SK-N-SH (cell line): ENCODE data around the gene DIRAS1. TPM values are rescaled to one million over a fixed set of nuclear protein-coding genes. Genes with fewer than 3 reads are reported as not detected.

Experiments used
- FOSL2 ChIP-seq: IDR thresholded peaks from 2 replicates; pipeline ENCODE4 v1.4.0; 2012; ENCODE audit warnings: low read depth, mild to moderate bottlenecking, moderate library complexity, borderline replicate concordance
- POLR2AphosphoS5 ChIP-seq: IDR thresholded peaks from 2 replicates; pipeline ENCODE4 v1.6.1; 2012; ENCODE audit warnings: low read depth, low read length
- RFX5 ChIP-seq: IDR thresholded peaks from 2 replicates; pipeline ENCODE4 v1.6.1; 2012; ENCODE audit warnings: mild to moderate bottlenecking, improper control_type of control experiment, low read length
- polyA plus RNA-seq, 3 experiments: library from polyadenylated mRNA; depleted of rRNA; stranded (reverse); fragments of >200 nt; gene quantifications; 2 replicates each; pipeline ENCODE4 v1.2.3, GENCODE V29; 2012
- TF ChIP-seq, protein P1 (sequence below): fragments of 200-600 bp; sonication (generic); IDR thresholded peaks from 2 replicates; pipeline ENCODE4 v1.6.1; 2017; ENCODE audit warnings: antibody characterized with exemption, mild to moderate bottlenecking, moderate library complexity

DIRAS1 gene
- polyA plus RNA-seq, 1 of the 3 experiments (the other 2 are of a cell fraction): 9.0 TPM

GRCh38 chr19:2665103-2665502 is 56.1 kb downstream of the DIRAS1 start (continued):
- TF ChIP-seq, protein P1, sequence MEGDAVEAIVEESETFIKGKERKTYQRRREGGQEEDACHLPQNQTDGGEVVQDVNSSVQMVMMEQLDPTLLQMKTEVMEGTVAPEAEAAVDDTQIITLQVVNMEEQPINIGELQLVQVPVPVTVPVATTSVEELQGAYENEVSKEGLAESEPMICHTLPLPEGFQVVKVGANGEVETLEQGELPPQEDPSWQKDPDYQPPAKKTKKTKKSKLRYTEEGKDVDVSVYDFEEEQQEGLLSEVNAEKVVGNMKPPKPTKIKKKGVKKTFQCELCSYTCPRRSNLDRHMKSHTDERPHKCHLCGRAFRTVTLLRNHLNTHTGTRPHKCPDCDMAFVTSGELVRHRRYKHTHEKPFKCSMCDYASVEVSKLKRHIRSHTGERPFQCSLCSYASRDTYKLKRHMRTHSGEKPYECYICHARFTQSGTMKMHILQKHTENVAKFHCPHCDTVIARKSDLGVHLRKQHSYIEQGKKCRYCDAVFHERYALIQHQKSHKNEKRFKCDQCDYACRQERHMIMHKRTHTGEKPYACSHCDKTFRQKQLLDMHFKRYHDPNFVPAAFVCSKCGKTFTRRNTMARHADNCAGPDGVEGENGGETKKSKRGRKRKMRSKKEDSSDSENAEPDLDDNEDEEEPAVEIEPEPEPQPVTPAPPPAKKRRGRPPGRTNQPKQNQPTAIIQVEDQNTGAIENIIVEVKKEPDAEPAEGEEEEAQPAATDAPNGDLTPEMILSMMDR: no peak
- TF ChIP-seq FOSL2 (no peak), RFX5 (no peak), POLR2AphosphoS5 (no peak)
- TF ChIP-seq, all 33 proteins: peak for 0

Other genes with a start within 250 kb of the DIRAS1 start
- 54.0 and 67.6 TPM in 2 replicates for gene GADD45B, start 245.2 kb downstream of the DIRAS1 start, polyA plus RNA-seq (2012; rRNA removed)
- 1.6 and 2.2 TPM in 2 replicates for gene GNG7, start 18.7 kb downstream of the DIRAS1 start, polyA plus RNA-seq (2012; rRNA removed)
- 42.2 and 45.2 TPM in 2 replicates for gene SLC39A3, start 18.6 kb upstream of the DIRAS1 start, polyA plus RNA-seq (2012; rRNA removed)
- gene SGTA, start 61.9 kb upstream of the DIRAS1 start, polyA plus RNA-seq (2012; rRNA removed): 60.4 and 78.4 TPM in 2 replicates
- gene THOP1, start 64.1 kb upstream of the DIRAS1 start, polyA plus RNA-seq (2012; rRNA removed): 124 and 138 TPM in 2 replicates
- gene ZNF554, start 98.5 kb upstream of the DIRAS1 start, polyA plus RNA-seq (2012; rRNA removed): 1.7 and 2.1 TPM in 2 replicates
- 1.4 and 2.2 TPM in 2 replicates for gene ZNF555, start 120.1 kb upstream of the DIRAS1 start, polyA plus RNA-seq (2012; rRNA removed)
- gene ZNF556, start 146.0 kb upstream of the DIRAS1 start, polyA plus RNA-seq (2012; rRNA removed): 0.46 and 0.67 TPM in 2 replicates
- 2.1 and 3.2 TPM in 2 replicates for gene ZNF57, start 179.6 kb upstream of the DIRAS1 start, polyA plus RNA-seq (2012; rRNA removed)
- gene ZNF77, start 223.6 kb upstream of the DIRAS1 start, polyA plus RNA-seq (2012; rRNA removed): 4.4 and 6.6 TPM in 2 replicates